Thyroid gland (tissue), 4 donors: ENCODE measurements around the gene ACY1. TPM values are rescaled to one million over a fixed set of nuclear protein-coding genes. Genes with fewer than 3 reads are reported as not detected.

Experiments used
- DNase-seq, 2 donors: peaks; one replicate each; pipeline ENCODE4 v3.0.0-alpha.2; 2019
- H3K27ac ChIP-seq, 3 donors: fragments of 200-600 bp; sonication (generic); 1 replicate in 2 of 3; 2 replicates in 1 of 3; pipeline ENCODE4 v1.5.1; 2016 to 2019; ENCODE audit warnings: mild to moderate bottlenecking in 1 of 3, moderate library complexity in 1 of 3
- H3K27me3 ChIP-seq: fragments of 200-600 bp; sonication (generic); one replicate; pipeline ENCODE4 v1.5.1; 2019
- H3K36me3 ChIP-seq, 2 donors: fragments of 200-600 bp; sonication (generic); one replicate each; pipeline ENCODE4 v1.5.1; 2016 to 2019
- H3K4me1 ChIP-seq, 2 donors: fragments of 200-600 bp; sonication (generic); one replicate each; pipeline ENCODE4 v1.5.1; 2017 to 2019
- H3K4me3 ChIP-seq, 3 donors: fragments of 200-600 bp; sonication (generic); replicated peaks in 1 of 3; 1 replicate in 2 of 3; 2 replicates in 1 of 3; pipeline ENCODE4 v1.5.1; 2016; ENCODE audit warnings: mild to moderate bottlenecking in 1 of 3
- H3K9me3 ChIP-seq: fragments of 200-600 bp; sonication (generic); one replicate; pipeline ENCODE4 v1.5.1; 2017
- POLR2A ChIP-seq, 2 donors: fragments of 450-650 bp; IDR thresholded peaks; one replicate each; pipeline ENCODE4 v1.6.1; 2017; ENCODE audit warnings: antibody characterized with exemption in 2 of 2, mild to moderate bottlenecking in 2 of 2, moderate library complexity in 1 of 2
- WGBS, 2 donors: methylation state at CpG; one replicate each; pipeline ENCODE4 v1.1.5; 2017; 5-methylcytosine and 5-hydroxymethylcytosine counted together
- intact Hi-C: fragments of 100-400 bp; cut with DNase I; formaldehyde crosslinking; loops from one replicate; pipeline ENCODE4 v1.15.1; 2023
- total RNA-seq, 4 donors: library from RNA; depleted of rRNA; stranded (reverse); fragments of >200 nt; gene quantifications; one replicate each; pipeline ENCODE4 v1.2.3, GENCODE V29; 2016
- TF ChIP-seq, protein P1 (sequence below), 6 experiments: fragments of 200-600 bp in 3 of 6; fragments of 450-650 bp in 3 of 6; sonication (generic) in 3 of 6; IDR thresholded peaks; one replicate each; pipeline ENCODE4 v1.5.1; 2016 to 2019; ENCODE audit warnings: antibody characterized with exemption in 6 of 6, mild to moderate bottlenecking in 2 of 6, inconsistent platforms in 1 of 6, moderate library complexity in 1 of 6

The ACY1 gene
- total RNA-seq, 4 donors from 2014 or later = 34.9 to 98.8 (median 77.6) TPM

DNA sequence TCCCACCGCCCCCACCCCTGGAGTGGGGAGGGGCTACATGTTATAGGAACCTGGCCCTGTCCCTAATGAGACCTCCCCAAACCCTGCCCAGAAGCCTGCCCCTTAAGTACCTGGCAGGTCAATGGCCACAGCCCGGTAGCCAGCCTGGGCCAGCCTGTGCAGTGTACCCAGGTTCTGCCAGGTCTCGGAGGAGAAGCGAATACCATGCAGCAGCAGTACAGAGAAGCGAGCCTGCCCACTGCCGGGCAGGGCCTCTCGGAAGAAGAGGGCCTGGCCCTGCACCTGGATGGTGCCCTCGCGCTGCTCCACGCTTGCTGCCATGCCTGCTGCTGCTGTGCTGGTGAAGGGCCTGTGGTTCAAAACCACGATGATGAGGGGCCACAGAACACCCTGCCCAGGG, 12.0 kb upstream of the ACY1 start:
- no peak for TF ChIP-seq POLR2A (IDR thresholded peaks at IDR 0.05)
- Histone ChIP-seq H3K27ac (no peak overlapping the region), H3K4me1 (peaks cover 22 to 35% of the 10 kb centered on the region in 2 donors), H3K36me3 (no peaks in the 10 kb centered on the region), H3K9me3 (no peaks in the 10 kb centered on the region), H3K27me3 (no peaks in the 10 kb centered on the region), H3K4me3 (no peak overlapping the region)
- intact Hi-C loops = loop anchor here (10.0 kb wide), 1 partner anchor 587 kb away; the partner anchor contains the start of gene MANF
- 93 to 100% methylated on average over 1 to 11 of the region's 11 CpGs for WGBS, 2 donors
- DNase-seq = no peak

- DNase-seq = peak in 1 of 2 donors; percentile 49
- Histone ChIP-seq H3K4me3 (peak overlapping the region; percentile 6 to 46 (median 35)), H3K27me3 (no peaks in the 10 kb centered on the region), H3K36me3 (no peaks in the 10 kb centered on the region), H3K9me3 (no peaks in the 10 kb centered on the region), H3K27ac (peak overlapping the region; percentile 83 to 93 (median 86)), H3K4me1 (peaks cover 16 to 29% of the 10 kb centered on the region in 2 donors)
- WGBS, 2 donors = 24 to 26% methylated on average over 19 to 23 of the region's 30 CpGs
- TF ChIP-seq, protein P1, sequence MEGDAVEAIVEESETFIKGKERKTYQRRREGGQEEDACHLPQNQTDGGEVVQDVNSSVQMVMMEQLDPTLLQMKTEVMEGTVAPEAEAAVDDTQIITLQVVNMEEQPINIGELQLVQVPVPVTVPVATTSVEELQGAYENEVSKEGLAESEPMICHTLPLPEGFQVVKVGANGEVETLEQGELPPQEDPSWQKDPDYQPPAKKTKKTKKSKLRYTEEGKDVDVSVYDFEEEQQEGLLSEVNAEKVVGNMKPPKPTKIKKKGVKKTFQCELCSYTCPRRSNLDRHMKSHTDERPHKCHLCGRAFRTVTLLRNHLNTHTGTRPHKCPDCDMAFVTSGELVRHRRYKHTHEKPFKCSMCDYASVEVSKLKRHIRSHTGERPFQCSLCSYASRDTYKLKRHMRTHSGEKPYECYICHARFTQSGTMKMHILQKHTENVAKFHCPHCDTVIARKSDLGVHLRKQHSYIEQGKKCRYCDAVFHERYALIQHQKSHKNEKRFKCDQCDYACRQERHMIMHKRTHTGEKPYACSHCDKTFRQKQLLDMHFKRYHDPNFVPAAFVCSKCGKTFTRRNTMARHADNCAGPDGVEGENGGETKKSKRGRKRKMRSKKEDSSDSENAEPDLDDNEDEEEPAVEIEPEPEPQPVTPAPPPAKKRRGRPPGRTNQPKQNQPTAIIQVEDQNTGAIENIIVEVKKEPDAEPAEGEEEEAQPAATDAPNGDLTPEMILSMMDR (IDR thresholded peaks at IDR 0.05) = peak in 2 of 6 experiments; percentile 12 to 36
- TF ChIP-seq POLR2A (IDR thresholded peaks at IDR 0.05) = no peak
- intact Hi-C loops = loop anchor here (10.0 kb wide), 1 partner anchor 590 kb away; the partner anchor contains the start of gene MANF
Observed at GRCh38 chr3:51974277-51974962, 8.9 kb upstream of the ACY1 start.

DNA sequence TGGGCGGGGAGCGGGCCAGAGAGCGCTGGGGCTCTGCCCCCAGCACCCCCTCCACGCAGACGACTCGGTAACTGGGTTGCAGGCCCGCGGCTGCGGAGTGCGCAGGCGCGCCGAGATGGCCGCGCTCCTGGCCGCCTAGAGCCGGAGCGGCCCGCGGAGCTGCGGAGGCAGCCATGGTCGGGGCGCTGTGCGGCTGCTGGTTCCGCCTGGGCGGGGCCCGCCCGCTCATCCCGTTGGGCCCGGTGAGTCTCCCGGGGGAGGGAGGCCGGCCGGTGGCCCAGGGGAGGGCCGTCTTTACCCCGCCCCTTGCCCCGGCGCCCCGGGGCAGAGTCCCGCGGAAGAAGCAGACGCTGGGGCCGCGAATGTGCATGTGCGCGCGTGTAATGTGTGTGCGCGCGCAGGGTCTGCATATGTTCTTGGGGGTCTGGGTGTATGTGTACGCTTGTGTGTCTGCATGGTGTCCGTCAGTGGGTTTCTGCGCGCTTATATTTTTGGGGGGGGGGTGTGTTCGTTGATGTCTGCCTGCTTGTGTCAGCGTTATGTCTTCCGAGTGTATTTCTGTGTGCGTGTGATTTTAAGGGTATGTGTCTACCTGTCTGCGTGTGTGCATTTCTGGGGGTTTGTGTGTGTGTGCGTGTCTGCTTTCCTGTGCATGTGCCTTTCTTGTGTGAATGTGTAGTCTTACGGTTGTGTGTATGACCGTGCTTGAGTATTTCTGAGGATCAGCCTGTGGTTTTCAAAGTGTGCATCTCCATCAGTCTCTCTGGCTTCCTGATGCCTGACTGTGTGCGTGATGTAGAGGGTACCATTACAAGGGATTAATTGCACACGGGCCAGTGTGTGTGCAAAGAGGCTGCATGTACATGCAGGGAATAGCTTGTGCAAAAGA, 8.1 kb upstream of the ACY1 start, which contains the start of gene ABHD14A:
Gene ABHD14A (plus strand): TSS at position 102 of the 889 bp plus-strand sequence. CDS start 72 bp downstream, at position 174.
- Histone ChIP-seq H3K4me1 (peaks cover 16 to 29% of the 10 kb centered on the region in 2 donors), H3K36me3 (no peaks in the 10 kb centered on the region), H3K27me3 (no peaks in the 10 kb centered on the region), H3K9me3 (no peaks in the 10 kb centered on the region), H3K4me3 (peak within 1 kb of the TSS; percentile 6 to 46 (median 35)), H3K27ac (peak within 1 kb of the TSS; percentile 83 to 93 (median 86))
- TF ChIP-seq, protein P1 (IDR thresholded peaks at IDR 0.05) = no peak
- peak in 1 of 2 donors; percentile 80 for TF ChIP-seq POLR2A (IDR thresholded peaks at IDR 0.05)
- WGBS, 2 donors = 1% methylated on average over 17 to 37 of the region's 63 CpGs
- peak; percentile 60 to 68 for DNase-seq
- intact Hi-C loops = loop anchor here (5.0 to 10.0 kb wide), 2 partner anchors 33 to 590 kb away; partner anchors contain the start of genes MANF, PARP3 and RRP9

GRCh38 chr3:51975852-51976549, 7.3 kb upstream of the ACY1 start:
- H3K9me3 ChIP-seq = no peaks in the 10 kb centered on the region
- intact Hi-C loops = loop anchor here (5.0 to 10.0 kb wide), 2 partner anchors 34 to 591 kb away; partner anchors contain the start of genes MANF, PARP3 and RRP9
- H3K27ac ChIP-seq = peak overlapping the region; percentile 13 to 86 (median 42)
- peak; percentile 73 to 82 for DNase-seq
- peak overlapping the region in 1 of 3 donors; percentile 46 for H3K4me3 ChIP-seq
- peaks cover 16 to 29% of the 10 kb centered on the region in 2 donors for H3K4me1 ChIP-seq
- TF ChIP-seq POLR2A (IDR thresholded peaks at IDR 0.05) = no peak
- TF ChIP-seq, protein P1 (IDR thresholded peaks at IDR 0.05) = no peak
- H3K27me3 ChIP-seq = no peaks in the 10 kb centered on the region
- no peaks in the 10 kb centered on the region for H3K36me3 ChIP-seq
- 44 to 47% methylated on average over 39 of the region's 46 CpGs for WGBS, 2 donors
